ENCODE results near the gene ENO2.

- no peak for TF ChIP-seq FOXA1 (IDR thresholded peaks at IDR 0.05)
- TF ChIP-seq TAF1 (conservative IDR thresholded peaks at IDR 0.05), result no peak
- TF ChIP-seq REST (IDR thresholded peaks at IDR 0.05), result no peak
- TF ChIP-seq CTCF (IDR thresholded peaks at IDR 0.05; ENCODE audit: low read depth, low read length, missing input control), result no peak
- TF ChIP-seq YY1 (IDR thresholded peaks at IDR 0.05), result no peak
- no peak for TF ChIP-seq MAX (IDR thresholded peaks at IDR 0.05)
These were observed 2.0 kb upstream of the ENO2 start for GRCh38 chr12:6912164-6912935.
